Uterus (tissue), 2 donors: ENCODE results near the gene SUMO1.

ENCODE experiments used
- POLR2A ChIP-seq, 2 donors: fragments of 450-650 bp; IDR thresholded peaks; one replicate each; pipeline ENCODE4 v1.6.1; 2016; ENCODE audit warnings: antibody characterized with exemption in 2 of 2, mild to moderate bottlenecking in 1 of 2, moderate library complexity in 1 of 2
- TF ChIP-seq, protein P1 (sequence below), 4 experiments: fragments of 200-600 bp in 2 of 4; fragments of 450-650 bp in 2 of 4; sonication (generic) in 2 of 4; IDR thresholded peaks; one replicate each; pipeline ENCODE4 v1.5.1; 2016 to 2019; ENCODE audit warnings: antibody characterized with exemption in 4 of 4, mild to moderate bottlenecking in 2 of 4, moderate library complexity in 1 of 4

DNA sequence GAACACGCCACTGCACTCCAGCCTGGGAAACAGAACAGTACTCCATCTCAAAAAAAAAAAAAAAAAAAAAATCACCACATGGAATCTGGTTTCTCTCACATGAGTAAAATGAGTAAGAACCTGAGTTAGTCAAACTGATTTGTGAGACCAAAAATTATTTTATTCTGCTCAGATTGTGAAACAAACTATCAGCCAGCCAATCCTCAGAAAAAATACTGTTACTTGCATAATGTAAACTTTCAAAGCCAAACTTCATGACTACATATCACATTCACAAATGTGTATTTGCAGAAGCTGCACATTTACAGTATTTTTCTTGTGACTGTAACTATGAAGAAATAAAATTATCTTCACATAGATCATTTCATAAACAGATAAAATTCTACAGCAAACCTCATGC lies 23.2 kb downstream of the SUMO1 start:
- no peak for TF ChIP-seq POLR2A (IDR thresholded peaks at IDR 0.05)
- TF ChIP-seq, protein P1, sequence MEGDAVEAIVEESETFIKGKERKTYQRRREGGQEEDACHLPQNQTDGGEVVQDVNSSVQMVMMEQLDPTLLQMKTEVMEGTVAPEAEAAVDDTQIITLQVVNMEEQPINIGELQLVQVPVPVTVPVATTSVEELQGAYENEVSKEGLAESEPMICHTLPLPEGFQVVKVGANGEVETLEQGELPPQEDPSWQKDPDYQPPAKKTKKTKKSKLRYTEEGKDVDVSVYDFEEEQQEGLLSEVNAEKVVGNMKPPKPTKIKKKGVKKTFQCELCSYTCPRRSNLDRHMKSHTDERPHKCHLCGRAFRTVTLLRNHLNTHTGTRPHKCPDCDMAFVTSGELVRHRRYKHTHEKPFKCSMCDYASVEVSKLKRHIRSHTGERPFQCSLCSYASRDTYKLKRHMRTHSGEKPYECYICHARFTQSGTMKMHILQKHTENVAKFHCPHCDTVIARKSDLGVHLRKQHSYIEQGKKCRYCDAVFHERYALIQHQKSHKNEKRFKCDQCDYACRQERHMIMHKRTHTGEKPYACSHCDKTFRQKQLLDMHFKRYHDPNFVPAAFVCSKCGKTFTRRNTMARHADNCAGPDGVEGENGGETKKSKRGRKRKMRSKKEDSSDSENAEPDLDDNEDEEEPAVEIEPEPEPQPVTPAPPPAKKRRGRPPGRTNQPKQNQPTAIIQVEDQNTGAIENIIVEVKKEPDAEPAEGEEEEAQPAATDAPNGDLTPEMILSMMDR (IDR thresholded peaks at IDR 0.05): no peak
